Endothelial cell of umbilical vein (primary cell): ENCODE measurements around the gene RORB. TPM values are rescaled to one million over a fixed set of nuclear protein-coding genes. Genes with fewer than 3 reads are reported as not detected.

Experiments used
- BruUV-seq: library from RNA; stranded (reverse); fragments of 400-500 nt; replicated peaks from 2 replicates; lab custom pipeline; 2021; lab: Mats Ljungman, UMichigan
- CTCF ChIA-PET: fragments of 300-600, 350-600 bp; sonication (Branson Sonifier 250); formaldehyde crosslinking; loops from one replicate; lab custom pipeline; 2021; ENCODE audit warnings: antibody characterized with exemption, inconsistent platforms; lab: Charles Lee
- POLR2A ChIA-PET: fragments of 300-600, 350-600 bp; sonication (Branson Sonifier 250); formaldehyde crosslinking; loops from one replicate; lab custom pipeline; 2021; ENCODE audit warnings: antibody characterized with exemption, inconsistent platforms; lab: Charles Lee
- DNase-seq: peaks from one replicate; pipeline ENCODE4 v3.0.0-alpha.2; 2011; ENCODE audit warnings: low read depth, low spot score
- FAIRE-seq: peaks from 2 replicates; lab custom pipeline; 2011; peaks lifted over from hg19 to GRCh38; lab: Jason Lieb, UNC
- H2AFZ ChIP-seq: 2 replicates; pipeline ENCODE4 v1.6.0; 2012; ENCODE audit warnings: low read depth, low read length, control low read depth, inconsistent platforms
- H3K27ac ChIP-seq: 2 replicates; pipeline ENCODE4 v1.5.1; 2011; ENCODE audit warnings: low read depth, mild to moderate bottlenecking, control low read depth, low read length, moderate library complexity; ENCODE audit not compliant: insufficient read depth
- H3K27me3 ChIP-seq, 2 experiments: 2 replicates each; pipeline versions ENCODE4 v1.6.0 to v1.6.1; 2011; ENCODE audit warnings: low read length in 2 of 2, mixed read lengths in 1 of 2; ENCODE audit not compliant: control insufficient read depth in 2 of 2, insufficient read depth in 2 of 2
- H3K36me3 ChIP-seq, 2 experiments: 2 replicates in 1 of 2; 3 replicates in 1 of 2; pipeline ENCODE4 v1.5.1; 2011; ENCODE audit warnings: low read length in 2 of 2, mild to moderate bottlenecking in 1 of 2, moderate library complexity in 1 of 2; ENCODE audit not compliant: control insufficient read depth in 2 of 2, insufficient read depth in 2 of 2; ENCODE audit errors: extremely low read depth in 1 of 2
- H3K4me1 ChIP-seq: 3 replicates; pipeline ENCODE4 v1.5.1; 2011; ENCODE audit warnings: mild to moderate bottlenecking, low read length; ENCODE audit not compliant: control insufficient read depth, insufficient read depth; ENCODE audit errors: extremely low read depth
- H3K4me2 ChIP-seq: 2 replicates; pipeline ENCODE4 v1.6.1; 2011; ENCODE audit warnings: low read length, control low read depth, mixed read lengths; ENCODE audit not compliant: insufficient read depth
- H3K4me3 ChIP-seq, 3 experiments: fragments of 200-600 bp in 1 of 3; sonication (generic), shearing (Covaris generic) in 1 of 3; replicated peaks in 1 of 3; 2 replicates each; pipeline ENCODE4 v1.5.1; 2011 to 2016; ENCODE audit warnings: control low read depth in 3 of 3, low read length in 3 of 3, mild to moderate bottlenecking in 2 of 3, inconsistent platforms in 1 of 3, low read depth in 1 of 3, moderate library complexity in 1 of 3; ENCODE audit not compliant: insufficient read depth in 1 of 3
- H3K79me2 ChIP-seq: 2 replicates; pipeline ENCODE4 v1.6.0; 2012; ENCODE audit warnings: low read length, inconsistent platforms; ENCODE audit not compliant: control insufficient read depth, insufficient read depth
- H3K9ac ChIP-seq: replicated peaks from 2 replicates; pipeline ENCODE3; 2011; ENCODE audit warnings: low read length, control low read depth; ENCODE audit not compliant: insufficient read depth; ENCODE audit errors: extremely low read depth
- H3K9me1 ChIP-seq: replicated peaks from 3 replicates; pipeline ENCODE4 v1.6.0; 2011; ENCODE audit warnings: mild to moderate bottlenecking, low read length; ENCODE audit not compliant: control insufficient read depth, insufficient read depth; ENCODE audit errors: extremely low read depth
- H3K9me3 ChIP-seq: replicated peaks from 2 replicates; pipeline ENCODE4 v1.5.1; 2012; ENCODE audit warnings: low read length, inconsistent platforms; ENCODE audit not compliant: control insufficient read depth, insufficient read depth
- H4K20me1 ChIP-seq: replicated peaks from 2 replicates; pipeline ENCODE3; 2011; ENCODE audit warnings: mild to moderate bottlenecking, low read length; ENCODE audit not compliant: control insufficient read depth, insufficient read depth; ENCODE audit errors: extremely low read depth
- CTCF ChIP-seq, 2 donors: IDR thresholded peaks; 1 replicate in 1 of 2; 2 replicates in 1 of 2; pipeline ENCODE4 v1.5.1; 2011; ENCODE audit warnings: low read length in 2 of 2, mild to moderate bottlenecking in 2 of 2, moderate library complexity in 2 of 2, control low read depth in 1 of 2, inconsistent platforms in 1 of 2, low read depth in 1 of 2; ENCODE audit not compliant: insufficient read depth in 1 of 2; ENCODE audit errors: extremely low read depth in 1 of 2
- EZH2 ChIP-seq: IDR thresholded peaks from 2 replicates; pipeline ENCODE4 v1.6.1; 2012; ENCODE audit warnings: borderline replicate concordance, low read depth, mild to moderate bottlenecking, moderate library complexity, low read length, inconsistent platforms; ENCODE audit not compliant: severe bottlenecking
- GATA2 ChIP-seq: IDR thresholded peaks from 2 replicates; pipeline ENCODE4 v1.7.0; 2011; ENCODE audit warnings: low read depth, mild to moderate bottlenecking, moderate library complexity, mixed read lengths, low read length; ENCODE audit not compliant: insufficient read length, insufficient read depth
- JUN ChIP-seq: IDR thresholded peaks from 2 replicates; pipeline ENCODE4 v1.6.1; 2011; ENCODE audit warnings: borderline replicate concordance, low read depth; ENCODE audit not compliant: insufficient read length, insufficient read depth
- MAX ChIP-seq: IDR thresholded peaks from 2 replicates; pipeline ENCODE4 v1.6.1; 2011; ENCODE audit not compliant: insufficient read depth, insufficient read length
- MYC ChIP-seq: IDR thresholded peaks from one replicate; pipeline ENCODE4 v1.6.1; 2011; ENCODE audit warnings: mild to moderate bottlenecking, low read depth, low read length
- POLR2AphosphoS5 ChIP-seq: IDR thresholded peaks from 2 replicates; pipeline ENCODE4 v1.6.1; 2012; ENCODE audit warnings: low read depth, mild to moderate bottlenecking, control low read depth, low read length, moderate library complexity; ENCODE audit not compliant: insufficient read depth
- dilution Hi-C: fragments of 300-500 bp; cut with MboI; formaldehyde crosslinking; loops from one replicate; pipeline ENCODE4 v1.15.0; 2019; ENCODE audit warnings: low sequenced_read_pairs; ENCODE audit not compliant: extremely low pct_ligation_motif_present
- intact Hi-C: fragments of 100-400 bp; cut with micrococcal nuclease; formaldehyde crosslinking; loops from one replicate; pipeline ENCODE4 v1.10.0; 2022
- polyA plus RNA-seq, 4 experiments: library from polyadenylated mRNA; depleted of rRNA in 3 of 4; stranded (reverse) in 3 of 4; unstranded in 1 of 4; fragments of >200 nt; gene quantifications; 2 replicates each; pipeline versions ENCODE4 v1.2.1 to v1.2.3, GENCODE V29; 2011 to 2012; ENCODE audit warnings: missing spikeins in 1 of 4
- total RNA-seq: library from RNA; stranded (reverse); gene quantifications from 2 replicates; pipeline ENCODE4 v1.2.3, GENCODE V29; 2021

Gene RORB
- total and polyA plus RNA-seq, 2 donors (not counting 3 experiments of a cell fraction or from before 2014, with no cell fraction given) = not detected

- no peaks in the 10 kb centered on the region for H3K4me1 ChIP-seq
- no peak for FAIRE-seq
- no peaks in the 10 kb centered on the region for H3K9me3 ChIP-seq
- TF ChIP-seq POLR2AphosphoS5 (no peak), CTCF (IDR thresholded peaks at IDR 0.05; ENCODE audit: extremely low read depth in 1 of 2, insufficient read depth in 1 of 2, low read depth in 1 of 2, low read length in 2 of 2) (no peak), GATA2 (no peak), MYC (no peak)
- no peaks in the 10 kb centered on the region for H3K9me1 ChIP-seq
- H3K36me3 ChIP-seq = no peaks in the 10 kb centered on the region
- intact Hi-C loops (no loop called here), dilution Hi-C loops (no loop called here)
- no peaks in the 10 kb centered on the region for H3K27me3 ChIP-seq
- ChIA-PET POLR2A (no interaction called here), CTCF (no interaction called here)
- no peak overlapping the region for H3K4me3 ChIP-seq
- DNase-seq = no peak
- no peaks in the 10 kb centered on the region for H4K20me1 ChIP-seq
- no peak overlapping the region for H3K4me2 ChIP-seq
- no peak overlapping the region for H3K27ac ChIP-seq
- H3K79me2 ChIP-seq = no peaks in the 10 kb centered on the region
- H3K9ac ChIP-seq = no peak overlapping the region
- no peak overlapping the region for H2AFZ ChIP-seq
- no TSS peak for BruUV-seq
Measured at GRCh38 chr9:74534841-74535240, 37.7 kb downstream of the RORB start.

- DNase-seq = no peak
- no peaks in the 10 kb centered on the region for H3K9me1 ChIP-seq
- H3K36me3 ChIP-seq = no peaks in the 10 kb centered on the region
- H3K9ac ChIP-seq = no peak overlapping the region
- BruUV-seq = no TSS peak
- ChIA-PET CTCF (no interaction called here), POLR2A (no interaction called here)
- no peaks in the 10 kb centered on the region for H4K20me1 ChIP-seq
- TF ChIP-seq JUN = no peak
- TF ChIP-seq EZH2 = no peak
- TF ChIP-seq MAX = no peak
- no peak for TF ChIP-seq GATA2
- H3K4me3 ChIP-seq = no peak overlapping the region
- H2AFZ ChIP-seq = no peak overlapping the region
- no peaks in the 10 kb centered on the region for H3K79me2 ChIP-seq
- no peaks in the 10 kb centered on the region for H3K9me3 ChIP-seq
- dilution Hi-C loops = no loop called here
- intact Hi-C loops = no loop called here
- no peak overlapping the region for H3K4me2 ChIP-seq
- H3K27me3 ChIP-seq = no peaks in the 10 kb centered on the region
- no peak for FAIRE-seq
- H3K4me1 ChIP-seq = no peaks in the 10 kb centered on the region
- H3K27ac ChIP-seq = no peak overlapping the region
Measured at GRCh38 chr9:74543145-74543544, 46.0 kb downstream of the RORB start.
